ENCODE measurements around the gene DDX5.
"Not testable (repeated sequence)": the region's sequence is repeated elsewhere in the genome, so short reads cannot be mapped to it uniquely, and the experiment has no call there.

The DDX5 gene

DNA sequence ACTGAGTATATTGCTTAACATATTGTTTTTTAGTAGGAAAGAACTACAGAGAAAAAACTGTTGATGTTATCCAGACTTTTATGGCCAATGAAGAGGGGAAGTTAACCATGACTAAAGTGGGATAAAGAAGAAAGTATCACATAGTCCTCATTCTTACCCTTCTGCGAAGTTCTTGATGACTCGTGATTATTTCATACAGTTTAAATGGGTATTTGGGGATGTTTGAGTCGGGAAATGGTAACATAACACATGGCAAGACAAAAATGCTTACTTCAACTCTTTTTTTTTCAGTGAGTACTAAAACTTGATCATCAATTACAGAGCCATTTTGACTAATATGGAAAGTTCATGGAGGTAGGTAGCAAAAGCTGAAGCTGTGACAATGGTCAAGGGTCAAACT lies 14.1 kb downstream of the DDX5 start:
- H3K36me3 ChIP-seq (ENCODE audit: control insufficient read depth in 1 of 2, insufficient read depth in 2 of 2, low read length in 2 of 2), result peaks cover 7 to 17% of the 10 kb centered on the region in 2 donors
- peaks cover 0 to 24% of the 10 kb centered on the region in 2 donors for H3K4me1 ChIP-seq (ENCODE audit: control insufficient read depth in 1 of 2, insufficient read depth in 2 of 2, low read length in 2 of 2)
- no peaks in the 10 kb centered on the region for H3K9me3 ChIP-seq (ENCODE audit: control insufficient read depth in 1 of 2, low read length in 2 of 2)
- H3K27me3 ChIP-seq (ENCODE audit: low read depth, low read length), result no peaks in the 10 kb centered on the region
- no peak overlapping the region for H3K4me3 ChIP-seq (ENCODE audit: low read depth in 1 of 2, low read length in 2 of 2)
- H3K27ac ChIP-seq (ENCODE audit: low read length), result no peak overlapping the region

DNA sequence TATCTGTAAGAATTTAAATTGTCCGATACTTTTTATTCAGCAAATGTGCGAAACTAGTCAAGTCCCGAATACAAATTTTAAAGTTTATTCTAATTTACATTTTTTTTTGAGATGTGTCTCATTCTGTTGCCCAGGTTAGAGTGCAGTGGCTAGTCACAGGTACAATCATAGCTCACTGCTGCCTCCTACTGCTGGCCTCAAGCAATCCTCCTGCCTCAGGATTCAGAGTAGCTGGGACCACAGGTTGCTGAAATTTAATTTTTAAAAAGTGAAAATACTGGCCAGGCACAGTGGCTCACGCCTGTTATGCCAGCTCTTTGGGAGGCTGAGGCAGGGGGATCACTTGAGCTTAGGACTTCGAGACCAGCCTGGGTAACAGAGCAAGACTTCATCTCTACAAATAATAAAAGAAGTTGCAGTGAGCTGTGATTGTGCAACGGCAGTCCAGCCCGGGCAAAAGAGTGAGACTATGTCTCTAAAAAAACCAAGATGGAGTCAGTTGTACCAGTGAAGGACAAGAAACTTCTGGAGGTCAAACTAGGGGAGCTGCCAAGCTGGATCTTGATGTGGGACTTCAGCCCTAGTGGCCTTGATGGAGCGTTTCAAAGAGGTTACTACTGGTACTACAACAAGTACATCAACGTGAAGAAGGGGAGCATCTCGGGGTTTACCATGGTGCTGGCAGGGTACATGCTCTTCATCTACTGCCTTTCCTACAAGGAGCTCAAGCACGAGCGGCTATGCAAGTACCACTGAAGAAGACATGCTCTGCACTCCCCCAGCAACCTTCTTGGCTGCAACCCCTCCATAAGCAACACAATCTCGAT lies 14.8 kb downstream of the DDX5 start:
- Histone ChIP-seq H3K9me3 (ENCODE audit: control insufficient read depth in 1 of 2, low read length in 2 of 2) (no peaks in the 10 kb centered on the region), H3K36me3 (ENCODE audit: control insufficient read depth in 1 of 2, insufficient read depth in 2 of 2, low read length in 2 of 2) (peaks cover 7 to 17% of the 10 kb centered on the region in 2 donors), H3K4me1 (ENCODE audit: control insufficient read depth in 1 of 2, insufficient read depth in 2 of 2, low read length in 2 of 2) (peaks cover 0 to 24% of the 10 kb centered on the region in 2 donors), H3K4me3 (ENCODE audit: low read depth in 1 of 2, low read length in 2 of 2) (no peak overlapping the region), H3K27me3 (ENCODE audit: low read depth, low read length) (no peaks in the 10 kb centered on the region), H3K27ac (ENCODE audit: low read length) (no peak overlapping the region)

DNA sequence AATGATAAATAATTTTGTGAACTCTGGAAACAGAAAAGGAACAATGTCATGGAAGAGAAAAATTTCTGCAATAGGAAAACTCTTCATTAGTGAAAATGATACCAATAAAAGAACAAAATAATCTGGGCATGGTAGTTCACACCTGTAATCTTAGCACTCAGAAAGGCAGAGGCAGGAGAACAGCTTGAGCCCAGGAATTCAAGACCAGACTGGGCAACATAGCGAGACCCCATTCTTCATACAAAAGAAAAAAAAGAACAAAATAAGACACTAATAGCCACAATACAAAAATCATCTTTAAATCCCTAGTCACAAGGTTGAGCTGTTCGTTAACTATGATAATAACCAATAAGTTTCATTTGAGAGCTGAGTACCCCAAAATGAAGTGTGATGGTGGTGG lies 17.8 kb downstream of the DDX5 start:
- Histone ChIP-seq H3K36me3 (ENCODE audit: control insufficient read depth in 1 of 2, insufficient read depth in 2 of 2, low read length in 2 of 2) (peaks cover 24 to 35% of the 10 kb centered on the region in 2 donors), H3K4me1 (ENCODE audit: control insufficient read depth in 1 of 2, insufficient read depth in 2 of 2, low read length in 2 of 2) (no peaks in the 10 kb centered on the region), H3K27me3 (ENCODE audit: low read depth, low read length) (no peaks in the 10 kb centered on the region), H3K9me3 (ENCODE audit: control insufficient read depth in 1 of 2, low read length in 2 of 2) (no peaks in the 10 kb centered on the region), H3K4me3 (ENCODE audit: low read depth in 1 of 2, low read length in 2 of 2) (no peak overlapping the region), H3K27ac (ENCODE audit: low read length) (no peak overlapping the region)

DNA sequence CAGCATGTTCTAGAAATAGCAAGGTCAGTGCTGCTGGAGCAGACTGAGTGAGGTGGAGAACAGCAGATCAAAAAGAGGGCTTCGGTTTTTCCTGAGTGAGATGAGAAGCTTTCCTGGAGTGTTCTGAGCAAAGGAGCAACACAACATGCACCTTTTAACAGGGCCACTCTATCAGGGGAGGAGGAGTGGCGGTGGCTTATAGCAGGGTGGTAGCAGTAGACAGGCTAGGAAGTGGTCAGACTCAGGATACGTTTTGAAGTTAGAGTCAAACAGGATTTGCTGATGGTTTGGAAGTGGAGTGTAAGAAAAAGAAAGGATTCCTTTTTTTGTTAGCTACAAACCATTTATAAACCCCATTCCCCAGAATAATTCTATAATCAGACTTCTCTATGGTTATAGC lies 21.7 kb downstream of the DDX5 start:
- no peak overlapping the region for H3K27ac ChIP-seq (ENCODE audit: low read length)
- H3K4me3 ChIP-seq (ENCODE audit: low read depth in 1 of 2, low read length in 2 of 2), result no peak overlapping the region
- H3K27me3 ChIP-seq (ENCODE audit: low read depth, low read length), result no peaks in the 10 kb centered on the region
- H3K9me3 ChIP-seq (ENCODE audit: control insufficient read depth in 1 of 2, low read length in 2 of 2), result no peaks in the 10 kb centered on the region
- H3K4me1 ChIP-seq (ENCODE audit: control insufficient read depth in 1 of 2, insufficient read depth in 2 of 2, low read length in 2 of 2), result no peaks in the 10 kb centered on the region
- peaks cover 30 to 38% of the 10 kb centered on the region in 2 donors for H3K36me3 ChIP-seq (ENCODE audit: control insufficient read depth in 1 of 2, insufficient read depth in 2 of 2, low read length in 2 of 2)

DNA sequence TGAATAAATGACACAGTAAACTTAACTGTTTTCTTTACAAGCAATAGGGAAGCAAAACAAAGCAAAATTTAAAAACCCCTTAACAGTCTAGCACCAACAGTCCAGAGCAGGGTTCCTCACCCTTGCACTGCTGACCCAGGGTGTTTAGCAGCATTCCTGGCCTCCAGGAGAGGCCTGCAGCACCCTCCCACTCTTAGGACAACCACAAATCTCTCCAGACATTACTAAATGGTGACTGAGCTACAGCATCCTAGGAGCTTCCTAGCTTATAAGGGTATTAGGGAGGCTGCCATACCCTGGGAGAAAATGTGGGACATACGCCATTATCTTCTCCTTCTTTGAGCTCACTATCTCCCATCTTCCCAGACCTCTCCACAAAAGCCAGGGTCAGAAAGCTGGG lies 25.1 kb downstream of the DDX5 start:
- no peaks in the 10 kb centered on the region for H3K4me1 ChIP-seq (ENCODE audit: control insufficient read depth in 1 of 2, insufficient read depth in 2 of 2, low read length in 2 of 2)
- H3K36me3 ChIP-seq (ENCODE audit: control insufficient read depth in 1 of 2, insufficient read depth in 2 of 2, low read length in 2 of 2), result peaks cover 30 to 33% of the 10 kb centered on the region in 2 donors
- no peaks in the 10 kb centered on the region for H3K27me3 ChIP-seq (ENCODE audit: low read depth, low read length)
- H3K9me3 ChIP-seq (ENCODE audit: control insufficient read depth in 1 of 2, low read length in 2 of 2), result no peaks in the 10 kb centered on the region
- no peak overlapping the region for H3K4me3 ChIP-seq (ENCODE audit: low read depth in 1 of 2, low read length in 2 of 2)
- H3K27ac ChIP-seq (ENCODE audit: low read length), result no peak overlapping the region

DNA sequence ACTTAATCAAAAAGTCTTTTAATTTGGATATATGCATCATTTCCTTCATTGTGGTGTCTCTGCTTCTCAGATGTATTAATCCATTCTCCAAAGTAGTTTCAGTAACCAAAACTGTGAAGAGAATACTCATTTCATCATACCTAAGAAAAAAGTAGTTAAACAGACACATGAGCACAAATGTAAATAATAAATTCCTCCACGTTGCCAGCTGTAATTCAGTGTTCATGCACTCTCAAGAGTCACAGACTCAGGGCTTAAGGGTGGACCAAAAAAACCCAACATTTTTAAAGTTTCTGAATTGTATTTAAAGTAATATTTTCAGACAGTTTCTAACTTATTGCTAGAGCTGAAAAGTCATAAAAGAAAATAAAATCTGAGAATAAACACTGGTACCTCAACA lies 28.2 kb downstream of the DDX5 start:
- H3K27ac ChIP-seq (ENCODE audit: low read length), result no peak overlapping the region
- H3K36me3 ChIP-seq (ENCODE audit: control insufficient read depth in 1 of 2, insufficient read depth in 2 of 2, low read length in 2 of 2), result peaks cover 13 to 14% of the 10 kb centered on the region in 2 donors
- no peaks in the 10 kb centered on the region for H3K9me3 ChIP-seq (ENCODE audit: control insufficient read depth in 1 of 2, low read length in 2 of 2)
- H3K4me3 ChIP-seq (ENCODE audit: low read depth in 1 of 2, low read length in 2 of 2), result no peak overlapping the region
- H3K4me1 ChIP-seq (ENCODE audit: control insufficient read depth in 1 of 2, insufficient read depth in 2 of 2, low read length in 2 of 2), result no peaks in the 10 kb centered on the region
- no peaks in the 10 kb centered on the region for H3K27me3 ChIP-seq (ENCODE audit: low read depth, low read length)

GRCh38 chr17:64472564-64472963 lies 33.5 kb downstream of the DDX5 start:
- H3K9me3 ChIP-seq (ENCODE audit: control insufficient read depth in 1 of 2, low read length in 2 of 2), result no peaks in the 10 kb centered on the region
- H3K27ac ChIP-seq (ENCODE audit: low read length), result no peak overlapping the region
- no peaks in the 10 kb centered on the region for H3K27me3 ChIP-seq (ENCODE audit: low read depth, low read length)
- no peaks in the 10 kb centered on the region for H3K4me1 ChIP-seq (ENCODE audit: control insufficient read depth in 1 of 2, insufficient read depth in 2 of 2, low read length in 2 of 2)
- H3K36me3 ChIP-seq (ENCODE audit: control insufficient read depth in 1 of 2, insufficient read depth in 2 of 2, low read length in 2 of 2), result peaks cover 0 to 3% of the 10 kb centered on the region in 2 donors
- H3K4me3 ChIP-seq (ENCODE audit: low read depth in 1 of 2, low read length in 2 of 2), result no peak overlapping the region

- no peak overlapping the region for H3K27ac ChIP-seq (ENCODE audit: low read length)
- no peaks in the 10 kb centered on the region for H3K27me3 ChIP-seq (ENCODE audit: low read depth, low read length)
- H3K36me3 ChIP-seq (ENCODE audit: control insufficient read depth in 1 of 2, insufficient read depth in 2 of 2, low read length in 2 of 2), result peaks cover 0 to 3% of the 10 kb centered on the region in 2 donors
- H3K4me3 ChIP-seq (ENCODE audit: low read depth in 1 of 2, low read length in 2 of 2), result no peak overlapping the region
- no peaks in the 10 kb centered on the region for H3K9me3 ChIP-seq (ENCODE audit: control insufficient read depth in 1 of 2, low read length in 2 of 2)
- H3K4me1 ChIP-seq (ENCODE audit: control insufficient read depth in 1 of 2, insufficient read depth in 2 of 2, low read length in 2 of 2), result no peaks in the 10 kb centered on the region
Measured at GRCh38 chr17:64471440-64471839, 34.6 kb downstream of the DDX5 start.

DNA sequence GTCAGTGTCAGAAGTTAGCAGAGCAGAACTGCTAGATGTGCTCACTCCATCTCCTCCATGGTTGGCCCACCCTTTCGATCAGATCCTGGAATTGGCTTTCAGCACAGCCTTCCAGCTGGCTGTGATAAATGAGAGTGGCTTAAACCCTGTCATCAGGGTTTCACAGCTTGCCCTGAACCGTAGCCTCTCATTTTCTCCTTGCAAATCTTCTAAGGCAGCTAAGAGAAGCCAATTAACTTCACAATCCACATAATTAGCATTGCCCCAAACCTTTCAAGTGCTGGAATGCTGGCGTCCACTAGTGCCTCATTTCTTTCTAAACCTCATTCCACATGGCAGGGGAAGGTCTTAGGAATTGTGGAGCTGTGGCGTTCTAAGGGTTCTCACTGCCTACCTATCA lies 35.5 kb downstream of the DDX5 start:
- Histone ChIP-seq H3K36me3 (ENCODE audit: control insufficient read depth in 1 of 2, insufficient read depth in 2 of 2, low read length in 2 of 2) (peaks cover 0 to 3% of the 10 kb centered on the region in 2 donors), H3K27ac (ENCODE audit: low read length) (no peak overlapping the region), H3K4me1 (ENCODE audit: control insufficient read depth in 1 of 2, insufficient read depth in 2 of 2, low read length in 2 of 2) (no peaks in the 10 kb centered on the region), H3K27me3 (ENCODE audit: low read depth, low read length) (no peaks in the 10 kb centered on the region), H3K4me3 (ENCODE audit: low read depth in 1 of 2, low read length in 2 of 2) (no peak overlapping the region), H3K9me3 (ENCODE audit: control insufficient read depth in 1 of 2, low read length in 2 of 2) (no peaks in the 10 kb centered on the region)

GRCh38 chr17:64466834-64467233 lies 39.3 kb downstream of the DDX5 start:
- not testable (repeated sequence) for H3K4me1 ChIP-seq (ENCODE audit: control insufficient read depth in 1 of 2, insufficient read depth in 2 of 2, low read length in 2 of 2); H3K27ac ChIP-seq (ENCODE audit: low read length); H3K27me3 ChIP-seq (ENCODE audit: low read depth, low read length); H3K4me3 ChIP-seq (ENCODE audit: low read depth in 1 of 2, low read length in 2 of 2); H3K9me3 ChIP-seq (ENCODE audit: control insufficient read depth in 1 of 2, low read length in 2 of 2); H3K36me3 ChIP-seq (ENCODE audit: control insufficient read depth in 1 of 2, insufficient read depth in 2 of 2, low read length in 2 of 2)

GRCh38 chr17:64466019-64466735 lies 39.9 kb downstream of the DDX5 start:
- Histone ChIP-seq H3K27me3 (ENCODE audit: low read depth, low read length) (no peaks in the 10 kb centered on the region), H3K27ac (ENCODE audit: low read length) (no peak overlapping the region), H3K4me1 (ENCODE audit: control insufficient read depth in 1 of 2, insufficient read depth in 2 of 2, low read length in 2 of 2) (no peaks in the 10 kb centered on the region), H3K36me3 (ENCODE audit: control insufficient read depth in 1 of 2, insufficient read depth in 2 of 2, low read length in 2 of 2) (no peaks in the 10 kb centered on the region), H3K9me3 (ENCODE audit: control insufficient read depth in 1 of 2, low read length in 2 of 2) (no peaks in the 10 kb centered on the region), H3K4me3 (ENCODE audit: low read depth in 1 of 2, low read length in 2 of 2) (no peak overlapping the region)
